Measurements from ENCODE around the gene NRN1L.
A peak's percentile ranks its signal among the peaks of the same experiment; 100 is the strongest.

Gene NRN1L

GRCh38 chr16:67865318-67865717 is 19.4 kb upstream of the NRN1L start:
- TF ChIP-seq, protein P1, sequence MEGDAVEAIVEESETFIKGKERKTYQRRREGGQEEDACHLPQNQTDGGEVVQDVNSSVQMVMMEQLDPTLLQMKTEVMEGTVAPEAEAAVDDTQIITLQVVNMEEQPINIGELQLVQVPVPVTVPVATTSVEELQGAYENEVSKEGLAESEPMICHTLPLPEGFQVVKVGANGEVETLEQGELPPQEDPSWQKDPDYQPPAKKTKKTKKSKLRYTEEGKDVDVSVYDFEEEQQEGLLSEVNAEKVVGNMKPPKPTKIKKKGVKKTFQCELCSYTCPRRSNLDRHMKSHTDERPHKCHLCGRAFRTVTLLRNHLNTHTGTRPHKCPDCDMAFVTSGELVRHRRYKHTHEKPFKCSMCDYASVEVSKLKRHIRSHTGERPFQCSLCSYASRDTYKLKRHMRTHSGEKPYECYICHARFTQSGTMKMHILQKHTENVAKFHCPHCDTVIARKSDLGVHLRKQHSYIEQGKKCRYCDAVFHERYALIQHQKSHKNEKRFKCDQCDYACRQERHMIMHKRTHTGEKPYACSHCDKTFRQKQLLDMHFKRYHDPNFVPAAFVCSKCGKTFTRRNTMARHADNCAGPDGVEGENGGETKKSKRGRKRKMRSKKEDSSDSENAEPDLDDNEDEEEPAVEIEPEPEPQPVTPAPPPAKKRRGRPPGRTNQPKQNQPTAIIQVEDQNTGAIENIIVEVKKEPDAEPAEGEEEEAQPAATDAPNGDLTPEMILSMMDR (IDR thresholded peaks at IDR 0.05), result peak; percentile 46
- Histone ChIP-seq H3K27ac (no peak overlapping the region), H3K9me3 (ENCODE audit: control insufficient read depth, low read length) (no peaks in the 10 kb centered on the region), H3K79me2 (peaks cover 14% of the 10 kb centered on the region), H2AFZ (no peak overlapping the region), H3K4me2 (ENCODE audit: low read length) (no peak overlapping the region), H3K9ac (no peak overlapping the region), H3K4me3 (ENCODE audit: low read depth, low read length) (no peak overlapping the region), H3K4me1 (no peaks in the 10 kb centered on the region), H3K27me3 (ENCODE audit: control insufficient read depth, insufficient read depth, low read length) (no peaks in the 10 kb centered on the region), H3K36me3 (ENCODE audit: control insufficient read depth, insufficient read depth, low read length) (no peaks in the 10 kb centered on the region)

DNA sequence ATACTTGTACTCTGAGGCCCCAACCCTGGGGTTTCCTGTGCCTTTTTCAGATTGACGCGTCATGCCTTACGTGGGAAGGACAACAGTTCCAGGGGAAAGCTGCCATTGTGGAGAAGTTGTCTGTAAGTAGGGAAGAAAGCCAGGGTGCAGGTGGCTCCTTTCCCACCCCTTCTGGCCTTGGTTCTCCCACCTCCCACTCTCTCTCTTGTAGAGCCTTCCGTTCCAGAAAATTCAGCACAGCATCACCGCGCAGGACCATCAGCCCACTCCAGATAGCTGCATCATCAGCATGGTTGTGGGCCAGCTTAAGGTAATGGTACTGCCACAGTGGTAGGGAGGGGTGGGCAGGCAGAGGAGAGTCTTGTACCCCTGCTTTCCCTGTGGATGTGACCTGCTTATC is 16.4 kb upstream of the NRN1L start:
- TF ChIP-seq, protein P1 (IDR thresholded peaks at IDR 0.05), result no peak
- H3K36me3 ChIP-seq (ENCODE audit: control insufficient read depth, insufficient read depth, low read length), result no peaks in the 10 kb centered on the region
- H3K27ac ChIP-seq, result no peak overlapping the region

GRCh38 chr16:67869653-67870052 is 15.0 kb upstream of the NRN1L start:
- TF ChIP-seq, protein P1 (IDR thresholded peaks at IDR 0.05), result no peak
- Histone ChIP-seq H3K27ac (no peak overlapping the region), H3K9ac (no peak overlapping the region), H3K4me2 (ENCODE audit: low read length) (no peak overlapping the region), H2AFZ (no peak overlapping the region), H3K36me3 (ENCODE audit: control insufficient read depth, insufficient read depth, low read length) (no peaks in the 10 kb centered on the region), H3K9me3 (ENCODE audit: control insufficient read depth, low read length) (no peaks in the 10 kb centered on the region), H3K27me3 (ENCODE audit: control insufficient read depth, insufficient read depth, low read length) (no peaks in the 10 kb centered on the region), H3K4me3 (ENCODE audit: low read depth, low read length) (no peak overlapping the region), H3K79me2 (peaks cover 18% of the 10 kb centered on the region), H3K4me1 (peaks cover 11% of the 10 kb centered on the region)

More for the DNA sequence above, 16.4 kb upstream of the NRN1L start:
- Histone ChIP-seq H3K9me3 (ENCODE audit: control insufficient read depth, low read length) (no peaks in the 10 kb centered on the region), H3K4me3 (ENCODE audit: low read depth, low read length) (no peak overlapping the region), H3K4me2 (ENCODE audit: low read length) (no peak overlapping the region), H3K4me1 (peaks cover 6% of the 10 kb centered on the region), H3K79me2 (peaks cover 6% of the 10 kb centered on the region), H3K9ac (no peak overlapping the region), H2AFZ (no peak overlapping the region), H3K27me3 (ENCODE audit: control insufficient read depth, insufficient read depth, low read length) (no peaks in the 10 kb centered on the region)

- Histone ChIP-seq H3K27ac (no peak overlapping the region), H3K9ac (no peak overlapping the region), H3K36me3 (ENCODE audit: control insufficient read depth, insufficient read depth, low read length) (no peaks in the 10 kb centered on the region), H3K4me1 (peaks cover 11% of the 10 kb centered on the region), H3K4me3 (ENCODE audit: low read depth, low read length) (no peak overlapping the region), H3K79me2 (peaks cover 23% of the 10 kb centered on the region), H3K27me3 (ENCODE audit: control insufficient read depth, insufficient read depth, low read length) (no peaks in the 10 kb centered on the region), H2AFZ (no peak overlapping the region), H3K4me2 (ENCODE audit: low read length) (no peak overlapping the region), H3K9me3 (ENCODE audit: control insufficient read depth, low read length) (no peaks in the 10 kb centered on the region)
- TF ChIP-seq, protein P1 (IDR thresholded peaks at IDR 0.05), result no peak
Observed at GRCh38 chr16:67871256-67871655, 13.4 kb upstream of the NRN1L start.

DNA sequence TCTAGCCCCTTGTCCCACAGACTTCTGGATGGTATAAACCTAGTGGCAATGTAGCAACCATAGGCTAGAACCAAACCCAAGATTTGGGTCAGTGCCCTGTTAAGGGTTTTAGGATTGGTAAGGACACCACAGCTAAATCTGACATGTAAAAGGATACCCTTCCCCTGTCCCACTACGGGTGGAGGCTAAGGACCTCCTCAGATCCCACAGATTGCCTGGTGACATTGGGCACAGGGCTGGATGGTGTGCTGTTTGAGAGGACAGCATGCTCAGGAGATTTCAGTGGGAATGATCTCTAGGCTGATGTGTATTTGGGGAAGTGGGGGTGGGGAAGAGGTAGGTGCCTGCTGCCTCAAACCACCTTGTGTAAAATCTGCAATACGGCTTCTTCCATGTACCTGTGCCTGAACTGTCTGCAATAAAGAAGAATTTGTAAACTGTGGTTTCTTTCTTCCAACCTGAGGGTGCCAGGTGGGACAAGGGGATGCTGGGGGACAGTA is 12.5 kb upstream of the NRN1L start:
- TF ChIP-seq, protein P1 (IDR thresholded peaks at IDR 0.05), result no peak
- no peaks in the 10 kb centered on the region for H3K36me3 ChIP-seq (ENCODE audit: control insufficient read depth, insufficient read depth, low read length)
- H3K4me3 ChIP-seq (ENCODE audit: low read depth, low read length), result no peak overlapping the region
- H3K9ac ChIP-seq, result no peak overlapping the region
- no peaks in the 10 kb centered on the region for H3K9me3 ChIP-seq (ENCODE audit: control insufficient read depth, low read length)
- H3K4me1 ChIP-seq, result peaks cover 11% of the 10 kb centered on the region
- H3K27me3 ChIP-seq (ENCODE audit: control insufficient read depth, insufficient read depth, low read length), result no peaks in the 10 kb centered on the region
- H2AFZ ChIP-seq, result peak overlapping the region; percentile 89
- peak overlapping the region; percentile 85 for H3K4me2 ChIP-seq (ENCODE audit: low read length)
- H3K27ac ChIP-seq, result peak overlapping the region; percentile 61
- H3K79me2 ChIP-seq, result peaks cover 23% of the 10 kb centered on the region

All from parathyroid adenoma (tissue), 2 donors.